BJ (cell line): ENCODE measurements around the gene SEC61A1. TPM values are rescaled to one million over a fixed set of nuclear protein-coding genes. Genes with fewer than 3 reads are reported as not detected.

Experiments used
- CTCF ChIA-PET: fragments of 350-600 bp; formaldehyde crosslinking; extraction: SDS; loops from one replicate; lab custom pipeline; 2021; ENCODE audit warnings: antibody characterized with exemption, inconsistent platforms; lab: Yijun Ruan, JAX
- POLR2A ChIA-PET: fragments of 300-600 bp; sonication (Branson Sonifier 250); formaldehyde crosslinking; extraction: SDS; loops from one replicate; lab custom pipeline; 2021; ENCODE audit warnings: antibody characterized with exemption; lab: Charles Lee
- DNase-seq: peaks from one replicate; pipeline ENCODE4 v3.0.0-alpha.2; 2011; ENCODE audit warnings: low read depth
- H3K27me3 ChIP-seq: 2 replicates; pipeline ENCODE4 v1.6.0; 2011; ENCODE audit warnings: low read length; ENCODE audit not compliant: control insufficient read depth, insufficient read depth
- H3K36me3 ChIP-seq: 2 replicates; pipeline ENCODE4 v1.5.1; 2011; ENCODE audit warnings: low read length; ENCODE audit not compliant: control insufficient read depth, insufficient read depth
- H3K4me3 ChIP-seq: 2 replicates; pipeline ENCODE4 v1.5.1; 2011; ENCODE audit warnings: low read depth, mild to moderate bottlenecking, control low read depth, low read length
- polyA plus RNA-seq: library from polyadenylated mRNA; depleted of rRNA; stranded (reverse); fragments of >200 nt; gene quantifications from 2 replicates; pipeline ENCODE4 v1.2.3, GENCODE V29; 2011
- TF ChIP-seq, protein P1 (sequence below): IDR thresholded peaks from 2 replicates; pipeline ENCODE4 v1.5.1; 2011; ENCODE audit warnings: low read depth, mild to moderate bottlenecking, control low read depth, inconsistent platforms, low read length, moderate library complexity; ENCODE audit not compliant: insufficient read depth

The SEC61A1 gene
- polyA plus RNA-seq, 1 experiment, result 458 TPM

DNA sequence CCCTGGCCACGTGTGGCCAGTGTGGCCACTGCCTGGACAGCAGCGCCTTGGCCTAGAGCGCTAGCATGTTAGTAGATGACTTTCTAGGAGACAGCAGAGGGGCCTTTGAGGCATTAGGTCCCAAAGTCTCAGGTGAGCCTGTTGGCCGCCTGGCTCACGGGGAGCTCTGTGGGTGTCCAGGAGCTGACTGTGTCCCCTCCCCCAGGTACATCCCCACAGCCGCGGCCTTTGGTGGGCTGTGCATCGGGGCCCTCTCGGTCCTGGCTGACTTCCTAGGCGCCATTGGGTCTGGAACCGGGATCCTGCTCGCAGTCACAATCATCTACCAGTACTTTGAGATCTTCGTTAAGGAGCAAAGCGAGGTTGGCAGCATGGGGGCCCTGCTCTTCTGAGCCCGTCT lies 17.0 kb downstream of the SEC61A1 start:
- Histone ChIP-seq H3K36me3 (peaks cover 62% of the 10 kb centered on the region), H3K4me3 (no peak overlapping the region), H3K27me3 (no peaks in the 10 kb centered on the region)
- TF ChIP-seq, protein P1, sequence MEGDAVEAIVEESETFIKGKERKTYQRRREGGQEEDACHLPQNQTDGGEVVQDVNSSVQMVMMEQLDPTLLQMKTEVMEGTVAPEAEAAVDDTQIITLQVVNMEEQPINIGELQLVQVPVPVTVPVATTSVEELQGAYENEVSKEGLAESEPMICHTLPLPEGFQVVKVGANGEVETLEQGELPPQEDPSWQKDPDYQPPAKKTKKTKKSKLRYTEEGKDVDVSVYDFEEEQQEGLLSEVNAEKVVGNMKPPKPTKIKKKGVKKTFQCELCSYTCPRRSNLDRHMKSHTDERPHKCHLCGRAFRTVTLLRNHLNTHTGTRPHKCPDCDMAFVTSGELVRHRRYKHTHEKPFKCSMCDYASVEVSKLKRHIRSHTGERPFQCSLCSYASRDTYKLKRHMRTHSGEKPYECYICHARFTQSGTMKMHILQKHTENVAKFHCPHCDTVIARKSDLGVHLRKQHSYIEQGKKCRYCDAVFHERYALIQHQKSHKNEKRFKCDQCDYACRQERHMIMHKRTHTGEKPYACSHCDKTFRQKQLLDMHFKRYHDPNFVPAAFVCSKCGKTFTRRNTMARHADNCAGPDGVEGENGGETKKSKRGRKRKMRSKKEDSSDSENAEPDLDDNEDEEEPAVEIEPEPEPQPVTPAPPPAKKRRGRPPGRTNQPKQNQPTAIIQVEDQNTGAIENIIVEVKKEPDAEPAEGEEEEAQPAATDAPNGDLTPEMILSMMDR, result no peak
- POLR2A ChIA-PET, result no interaction called here
- CTCF ChIA-PET, result interaction anchor here (1.0 to 1.4 kb wide), 3 partner anchors 26 to 494 kb away, joined by 3 to 4 read pairs (median 4); no protein-coding TSS in a partner anchor
- DNase-seq, result no peak

DNA sequence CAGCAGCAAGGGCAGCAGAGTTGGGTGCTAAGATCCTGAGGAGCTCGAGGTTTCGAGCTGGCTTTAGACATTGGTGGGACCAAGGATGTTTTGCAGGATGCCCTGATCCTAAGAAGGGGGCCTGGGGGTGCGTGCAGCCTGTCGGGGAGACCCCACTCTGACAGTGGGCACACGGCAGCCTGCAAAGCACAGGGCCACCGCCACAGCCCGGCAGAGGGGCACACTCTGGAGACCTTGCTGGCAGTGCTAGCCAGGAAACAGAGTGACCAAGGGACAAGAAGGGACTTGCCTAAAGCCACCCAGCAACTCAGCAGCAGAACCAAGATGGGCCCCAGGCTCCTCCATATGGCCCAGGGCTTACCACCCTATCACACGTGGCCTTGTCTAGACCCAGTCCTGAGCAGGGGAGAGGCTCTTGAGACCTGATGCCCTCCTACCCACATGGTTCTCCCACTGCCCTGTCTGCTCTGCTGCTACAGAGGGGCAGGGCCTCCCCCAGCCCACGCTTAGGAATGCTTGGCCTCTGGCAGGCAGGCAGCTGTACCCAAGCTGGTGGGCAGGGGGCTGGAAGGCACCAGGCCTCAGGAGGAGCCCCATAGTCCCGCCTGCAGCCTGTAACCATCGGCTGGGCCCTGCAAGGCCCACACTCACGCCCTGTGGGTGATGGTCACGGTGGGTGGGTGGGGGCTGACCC lies 18.8 kb downstream of the SEC61A1 start:
- Histone ChIP-seq H3K27me3 (no peaks in the 10 kb centered on the region), H3K36me3 (peaks cover 56% of the 10 kb centered on the region), H3K4me3 (no peak overlapping the region)
- ChIA-PET CTCF (interaction anchor here (0.7 to 1.4 kb wide), 2 partner anchors 496 to 802 kb away, joined by 3 read pairs; no protein-coding TSS in a partner anchor), POLR2A (interaction anchor here (0.8 kb wide), 1 partner anchor 424 kb away, joined by 3 read pairs; no protein-coding TSS in a partner anchor)
- TF ChIP-seq, protein P1, result no peak
- no peak for DNase-seq

DNA sequence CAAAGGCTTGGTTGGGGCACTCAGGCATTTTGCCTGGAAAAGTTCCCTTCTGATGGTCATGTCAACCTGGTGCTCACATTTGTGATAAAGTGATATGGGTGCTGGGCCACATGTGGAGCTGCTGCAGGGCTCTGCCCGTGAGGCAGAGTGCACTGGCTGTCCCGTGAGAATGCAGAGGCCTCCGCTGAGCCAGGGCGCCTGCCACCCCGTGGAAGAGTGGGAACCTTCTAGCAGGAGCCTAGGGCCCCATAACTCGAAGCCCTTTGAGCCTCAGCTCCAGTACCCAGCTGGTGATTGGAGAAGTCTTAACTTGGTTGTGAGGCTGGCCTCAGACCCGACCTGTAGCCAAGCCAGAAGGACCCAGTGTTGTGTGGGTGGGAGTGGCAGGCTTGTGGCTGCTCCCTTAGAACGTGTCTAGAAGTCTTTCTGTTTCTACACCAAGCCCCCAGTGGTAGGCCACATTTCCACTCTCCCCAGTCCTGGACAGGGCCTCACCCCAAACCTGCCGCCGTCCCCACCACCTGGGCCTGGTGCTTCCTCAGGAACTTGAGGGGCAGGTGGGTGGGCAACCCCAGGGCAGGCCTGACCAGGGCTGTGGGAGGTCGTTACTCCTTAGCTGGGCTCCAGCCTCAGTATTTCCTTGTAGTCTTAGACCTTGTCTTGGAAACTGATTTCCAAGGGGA lies 19.7 kb downstream of the SEC61A1 start:
- no peaks in the 10 kb centered on the region for H3K27me3 ChIP-seq
- no peak overlapping the region for H3K4me3 ChIP-seq
- POLR2A ChIA-PET, result no interaction called here
- TF ChIP-seq, protein P1, result no peak
- DNase-seq, result no peak
- peaks cover 47% of the 10 kb centered on the region for H3K36me3 ChIP-seq
- CTCF ChIA-PET, result interaction anchor here (0.7 kb wide), 1 partner anchor 801 kb away, joined by 3 read pairs; no protein-coding TSS in a partner anchor

DNA sequence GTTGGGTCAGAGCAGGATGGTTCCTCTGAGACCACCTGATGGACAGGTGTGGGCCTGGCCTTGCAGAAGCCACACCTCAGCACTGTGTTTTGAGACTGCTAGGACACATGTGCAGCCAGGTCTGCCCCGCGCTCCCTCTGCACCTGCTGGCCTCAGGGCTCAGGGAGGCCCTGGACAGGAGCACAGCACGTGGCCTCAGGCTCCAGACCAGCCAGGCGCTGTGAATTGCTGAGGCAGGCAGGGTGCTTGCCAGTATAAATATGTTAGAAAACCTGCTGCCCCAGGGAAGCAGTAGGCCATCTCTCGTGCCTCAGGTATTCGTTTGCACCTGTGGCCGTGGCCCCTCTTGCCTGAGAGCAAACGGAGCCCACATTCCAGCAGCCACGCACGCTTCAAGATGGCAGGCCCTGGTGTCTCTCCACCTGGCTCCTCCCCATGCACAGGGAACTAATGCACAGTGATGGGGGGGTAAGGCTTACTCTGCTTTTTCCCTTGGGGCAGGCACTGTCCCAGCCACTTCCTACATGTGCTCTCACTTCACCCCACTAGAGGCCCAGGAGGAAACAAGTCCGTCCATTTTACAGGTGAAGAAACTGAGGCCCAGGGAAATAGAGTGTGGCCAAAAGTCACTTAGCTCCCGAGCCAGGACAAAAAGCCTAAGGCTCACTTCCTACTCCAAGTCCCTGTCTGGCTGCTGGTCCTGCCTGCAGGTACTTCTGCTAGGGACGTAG lies 20.4 kb downstream of the SEC61A1 start:
- H3K27me3 ChIP-seq, result no peaks in the 10 kb centered on the region
- no peak for DNase-seq
- H3K4me3 ChIP-seq, result no peak overlapping the region
- TF ChIP-seq, protein P1, result no peak
- CTCF ChIA-PET, result interaction anchor here (1.1 to 2.0 kb wide), 2 partner anchors 12 to 61 kb away, joined by 5 to 7 read pairs; no protein-coding TSS in a partner anchor
- H3K36me3 ChIP-seq, result peaks cover 41% of the 10 kb centered on the region
- POLR2A ChIA-PET, result no interaction called here
